ENCODE data around the gene AP4B1. TPM values are rescaled to one million over a fixed set of nuclear protein-coding genes. Genes with fewer than 3 reads are reported as not detected.

AP4B1 gene
- total RNA-seq, 1 experiment from 2014 or later = 20.4 TPM

DNA sequence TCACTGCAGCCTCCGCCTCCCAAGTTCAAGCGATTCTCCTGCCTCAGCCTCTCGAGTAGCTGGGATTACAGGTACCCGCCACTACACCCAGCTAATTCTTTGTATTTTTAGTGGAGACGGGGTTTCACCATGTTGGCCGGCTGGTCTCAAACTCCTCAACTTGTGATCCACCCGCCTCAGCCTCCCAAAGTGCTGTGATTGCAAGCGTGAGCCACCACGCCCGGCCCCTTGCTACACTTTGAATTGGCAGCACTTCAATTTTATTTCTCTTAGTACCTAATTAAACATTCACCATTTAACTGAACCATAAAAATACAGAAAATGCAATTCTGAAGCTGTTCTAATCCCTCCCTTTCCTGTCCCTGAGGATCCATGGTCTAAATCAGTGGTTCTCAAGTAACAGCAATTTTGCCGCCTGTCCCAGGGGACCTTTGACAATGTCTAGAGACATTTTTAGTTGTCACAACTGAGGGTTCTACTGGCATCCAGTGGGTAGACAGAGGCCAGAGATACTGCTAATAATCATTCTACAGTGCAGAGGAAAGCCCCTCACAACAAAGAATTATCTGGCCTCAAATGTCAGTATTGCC, 12.9 kb downstream of the AP4B1 start:
- CTCF ChIA-PET = interaction anchor here (1.0 kb wide), 1 partner anchor 57 kb away, joined by 5 read pairs; no protein-coding TSS in a partner anchor

DNA sequence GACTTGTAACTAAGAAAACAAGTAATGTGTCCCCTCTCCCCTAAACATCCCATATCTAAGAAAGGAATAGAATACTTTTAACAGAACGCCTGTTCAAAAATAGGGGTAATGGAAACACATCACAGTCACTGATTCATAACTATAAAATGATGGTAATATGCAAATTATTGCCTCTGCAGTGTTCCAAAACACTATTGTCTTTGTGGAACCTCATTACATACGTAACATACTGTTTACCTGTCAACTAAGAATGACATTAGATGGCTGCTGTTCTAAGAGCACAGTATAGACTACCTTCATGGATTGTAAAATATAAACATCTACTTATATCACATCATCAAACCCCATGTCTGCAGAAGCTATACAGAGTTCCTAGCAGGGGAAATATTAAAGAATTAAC, 13.8 kb downstream of the AP4B1 start:
- TF ChIP-seq, protein P1, sequence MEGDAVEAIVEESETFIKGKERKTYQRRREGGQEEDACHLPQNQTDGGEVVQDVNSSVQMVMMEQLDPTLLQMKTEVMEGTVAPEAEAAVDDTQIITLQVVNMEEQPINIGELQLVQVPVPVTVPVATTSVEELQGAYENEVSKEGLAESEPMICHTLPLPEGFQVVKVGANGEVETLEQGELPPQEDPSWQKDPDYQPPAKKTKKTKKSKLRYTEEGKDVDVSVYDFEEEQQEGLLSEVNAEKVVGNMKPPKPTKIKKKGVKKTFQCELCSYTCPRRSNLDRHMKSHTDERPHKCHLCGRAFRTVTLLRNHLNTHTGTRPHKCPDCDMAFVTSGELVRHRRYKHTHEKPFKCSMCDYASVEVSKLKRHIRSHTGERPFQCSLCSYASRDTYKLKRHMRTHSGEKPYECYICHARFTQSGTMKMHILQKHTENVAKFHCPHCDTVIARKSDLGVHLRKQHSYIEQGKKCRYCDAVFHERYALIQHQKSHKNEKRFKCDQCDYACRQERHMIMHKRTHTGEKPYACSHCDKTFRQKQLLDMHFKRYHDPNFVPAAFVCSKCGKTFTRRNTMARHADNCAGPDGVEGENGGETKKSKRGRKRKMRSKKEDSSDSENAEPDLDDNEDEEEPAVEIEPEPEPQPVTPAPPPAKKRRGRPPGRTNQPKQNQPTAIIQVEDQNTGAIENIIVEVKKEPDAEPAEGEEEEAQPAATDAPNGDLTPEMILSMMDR (IDR thresholded peaks at IDR 0.05; ENCODE audit: unreplicated experiment) = no peak
- no TSS peak for BruUV-seq (replicated peaks)
- Mint-ChIP-seq H3K4me1 (ENCODE audit: insufficient read depth, unreplicated experiment) (no peaks in the 10 kb centered on the region), H3K36me3 (ENCODE audit: insufficient read depth, unreplicated experiment) (peaks cover 18% of the 10 kb centered on the region), H3K4me3 (ENCODE audit: unreplicated experiment) (no peak overlapping the region), H3K27ac (ENCODE audit: low read depth, unreplicated experiment) (no peak overlapping the region), H3K27me3 (ENCODE audit: insufficient read depth, unreplicated experiment) (no peaks in the 10 kb centered on the region), H3K9me3 (ENCODE audit: unreplicated experiment) (no peaks in the 10 kb centered on the region)
- DNase-seq (ENCODE audit: unreplicated experiment) = no peak
- intact Hi-C loops (cut with micrococcal nuclease) = no loop called here
- POLR2A ChIA-PET = interaction anchor here (0.6 kb wide), 2 partner anchors 128 to 151 kb away, joined by 3 read pairs; no protein-coding TSS in a partner anchor
- CTCF ChIA-PET = no interaction called here

More for the DNA sequence above, 12.9 kb downstream of the AP4B1 start:
- intact Hi-C loops (cut with micrococcal nuclease) = no loop called here
- no peaks in the 10 kb centered on the region for H3K9me3 Mint-ChIP-seq (ENCODE audit: unreplicated experiment)
- no peaks in the 10 kb centered on the region for H3K27me3 Mint-ChIP-seq (ENCODE audit: insufficient read depth, unreplicated experiment)
- TF ChIP-seq, protein P1 (IDR thresholded peaks at IDR 0.05; ENCODE audit: unreplicated experiment) = no peak
- DNase-seq (ENCODE audit: unreplicated experiment) = no peak
- POLR2A ChIA-PET = no interaction called here
- H3K4me1 Mint-ChIP-seq (ENCODE audit: insufficient read depth, unreplicated experiment) = no peaks in the 10 kb centered on the region
- H3K4me3 Mint-ChIP-seq (ENCODE audit: unreplicated experiment) = no peak overlapping the region
- H3K27ac Mint-ChIP-seq (ENCODE audit: low read depth, unreplicated experiment) = no peak overlapping the region
- H3K36me3 Mint-ChIP-seq (ENCODE audit: insufficient read depth, unreplicated experiment) = peaks cover 19% of the 10 kb centered on the region
- no TSS peak for BruUV-seq (replicated peaks)

DNA sequence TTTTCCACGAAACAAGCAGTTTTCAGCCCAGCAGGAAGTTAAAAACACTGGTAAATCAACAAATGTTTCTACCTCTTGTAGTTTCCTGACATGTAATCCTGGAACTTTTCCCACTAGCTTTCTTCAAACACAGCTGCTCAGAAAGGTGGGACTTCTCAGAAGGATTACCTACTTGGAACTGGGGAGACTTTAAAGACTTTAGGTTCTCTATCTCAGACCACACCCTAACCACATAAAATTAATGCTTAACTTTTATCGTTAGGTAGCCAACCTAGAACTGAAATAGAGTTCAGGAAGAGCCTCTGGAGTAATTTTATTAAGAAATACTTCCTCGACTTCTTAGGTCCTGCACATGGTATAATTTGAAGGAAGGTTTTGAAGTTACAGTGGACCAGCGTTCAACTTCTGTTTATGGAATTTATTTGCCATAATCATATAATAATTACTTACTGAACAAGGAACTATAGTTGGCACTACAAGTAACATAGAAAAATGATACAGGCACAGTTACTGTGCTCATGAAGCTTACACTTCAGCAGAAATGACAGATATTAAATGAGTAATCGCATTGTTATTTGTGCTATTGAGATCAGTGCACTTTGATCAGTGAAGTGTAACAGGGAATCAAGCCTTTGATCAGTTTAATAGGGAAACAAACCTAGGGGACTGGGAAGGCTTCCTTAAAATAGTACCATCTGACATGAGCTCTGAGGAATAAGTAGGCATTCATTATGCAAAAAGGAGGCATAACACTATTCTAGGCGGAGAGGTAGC, 17.0 kb downstream of the AP4B1 start, which contains the start of gene BCL2L15:
TSS of gene BCL2L15 (minus strand) at position 180 of the 774 bp plus-strand sequence. CDS start 206 bp downstream, outside the sequence.
- DNase-seq (ENCODE audit: unreplicated experiment) = no peak
- Mint-ChIP-seq H3K27ac (ENCODE audit: low read depth, unreplicated experiment) (no peak within 1 kb of the TSS), H3K4me1 (ENCODE audit: insufficient read depth, unreplicated experiment) (no peaks in the 10 kb centered on the region), H3K9me3 (ENCODE audit: unreplicated experiment) (no peaks in the 10 kb centered on the region), H3K36me3 (ENCODE audit: insufficient read depth, unreplicated experiment) (peaks cover 7% of the 10 kb centered on the region), H3K27me3 (ENCODE audit: insufficient read depth, unreplicated experiment) (no peaks in the 10 kb centered on the region), H3K4me3 (ENCODE audit: unreplicated experiment) (no peak within 1 kb of the TSS)
- ChIA-PET CTCF (interaction anchor here (0.5 to 1.1 kb wide), 3 partner anchors 10 to 483 kb away, joined by 3 to 6 read pairs (median 4); no protein-coding TSS in a partner anchor), POLR2A (no interaction called here)
- no TSS peak for BruUV-seq (replicated peaks)
- intact Hi-C loops (cut with micrococcal nuclease) = no loop called here
- TF ChIP-seq, protein P1 (IDR thresholded peaks at IDR 0.05; ENCODE audit: unreplicated experiment) = no peak

Data from MCF 10A (cell line).